HepG2 (cell line): ENCODE measurements around the gene TMEM273.

Experiments used
- CREM ChIP-seq, 2 experiments: sonication (generic) in 1 of 2; formaldehyde crosslinking in 1 of 2; IDR thresholded peaks; 2 replicates each; pipeline versions ENCODE4 v1.4.0 to v1.6.1; 2016 to 2020; ENCODE audit warnings: antibody characterized with exemption in 1 of 2, mild to moderate bottlenecking in 1 of 2, missing genetic modification reagents in 1 of 2
- CTCF ChIP-seq: sonication (generic); formaldehyde crosslinking; IDR thresholded peaks from 2 replicates; pipeline ENCODE4 v1.5.0; 2020; ENCODE audit warnings: mild to moderate bottlenecking, missing genetic modification reagents, moderate library complexity
- FOXM1 ChIP-seq: sonication (generic); formaldehyde crosslinking; IDR thresholded peaks from 2 replicates; pipeline ENCODE4 v1.5.0; 2020; ENCODE audit warnings: missing genetic modification reagents
- NR1H2 ChIP-seq: sonication (generic); formaldehyde crosslinking; IDR thresholded peaks from 2 replicates; pipeline ENCODE4 v1.8.1; 2022; ENCODE audit warnings: low read depth, missing genetic modification reagents, borderline replicate concordance
- POLR2AphosphoS5 ChIP-seq: IDR thresholded peaks from 2 replicates; pipeline ENCODE4 v1.6.1; 2012; ENCODE audit warnings: low read depth, low read length
- SALL2 ChIP-seq: sonication (generic); formaldehyde crosslinking; IDR thresholded peaks from 2 replicates; pipeline ENCODE4 v1.8.1; 2023; ENCODE audit warnings: mild to moderate bottlenecking, missing genetic modification reagents, inconsistent platforms
- THAP7 ChIP-seq: sonication (generic); formaldehyde crosslinking; IDR thresholded peaks from 2 replicates; pipeline ENCODE4 v1.8.1; 2023; ENCODE audit warnings: mild to moderate bottlenecking, missing genetic modification reagents
- ZNF263 ChIP-seq: sonication (generic); formaldehyde crosslinking; IDR thresholded peaks from 2 replicates; pipeline ENCODE4 v1.4.0; 2020; ENCODE audit warnings: missing genetic modification reagents
- ZNF724P ChIP-seq: sonication (generic); formaldehyde crosslinking; IDR thresholded peaks from 2 replicates; pipeline ENCODE4 v1.8.0; 2022; ENCODE audit warnings: missing genetic modification reagents, borderline replicate concordance

- TF ChIP-seq POLR2AphosphoS5: no peak
- TF ChIP-seq ZNF263 (CRISPR knock-in tag): no peak
- no peak for TF ChIP-seq ZNF724P (CRISPR knock-in tag)
- TF ChIP-seq CREM (IDR thresholded peaks at IDR 0.05): no peak
- no peak for TF ChIP-seq CREM (CRISPR knock-in tag; IDR thresholded peaks at IDR 0.05)
- TF ChIP-seq SALL2 (CRISPR knock-in tag): no peak
- no peak for TF ChIP-seq THAP7
- TF ChIP-seq CTCF (CRISPR knock-in tag): no peak
- TF ChIP-seq FOXM1 (CRISPR knock-in tag): no peak
- TF ChIP-seq NR1H2: no peak
Measured at GRCh38 chr10:49237985-49238384, 49.8 kb upstream of the TMEM273 start.
